Neuronal stem cell (in vitro differentiated cells): ENCODE data around the gene ANAPC4.

ENCODE experiments used
- DNase-seq: peaks from one replicate; pipeline ENCODE4 v3.0.0-alpha.2; 2013; ENCODE audit warnings: low spot score
- H2AFZ ChIP-seq: one replicate; pipeline ENCODE4 v1.6.1; 2013; ENCODE audit warnings: mild to moderate bottlenecking, low read length, inconsistent platforms
- H2AK5ac ChIP-seq: 2 replicates; pipeline ENCODE4 v1.6.1; 2013; ENCODE audit warnings: low read depth, mild to moderate bottlenecking, inconsistent platforms, low read length, moderate library complexity, mixed read lengths
- H2BK120ac ChIP-seq: 2 replicates; pipeline ENCODE4 v1.6.1; 2013; ENCODE audit warnings: low read depth, mild to moderate bottlenecking, inconsistent platforms, low read length, moderate library complexity, mixed read lengths
- H2BK12ac ChIP-seq: one replicate; pipeline ENCODE4 v1.6.1; 2013; ENCODE audit warnings: low read length, inconsistent platforms
- H2BK15ac ChIP-seq: 2 replicates; pipeline ENCODE4 v1.6.1; 2013; ENCODE audit warnings: mild to moderate bottlenecking, low read length, inconsistent platforms, mixed read lengths
- H2BK5ac ChIP-seq: one replicate; pipeline ENCODE4 v1.6.1; 2013; ENCODE audit warnings: inconsistent platforms, mild to moderate bottlenecking, low read length, moderate library complexity
- H3K14ac ChIP-seq: one replicate; pipeline ENCODE4 v1.6.1; 2013; ENCODE audit warnings: low read length, inconsistent platforms
- H3K18ac ChIP-seq: 2 replicates; pipeline ENCODE4 v1.6.1; 2013; ENCODE audit warnings: low read length, inconsistent platforms
- H3K23ac ChIP-seq: 2 replicates; pipeline ENCODE4 v1.6.1; 2013; ENCODE audit warnings: low read depth, mild to moderate bottlenecking, mixed read lengths, low read length, inconsistent platforms; ENCODE audit not compliant: poor library complexity
- H3K27ac ChIP-seq: replicated peaks from 3 replicates; pipeline ENCODE4 v1.5.1; 2013; ENCODE audit warnings: low read length, inconsistent platforms
- H3K27me3 ChIP-seq, 3 experiments: 2 replicates each; pipeline ENCODE4 v1.6.1; 2013; ENCODE audit warnings: low read length in 3 of 3, mild to moderate bottlenecking in 2 of 3, inconsistent platforms in 1 of 3, low read depth in 1 of 3, mixed read lengths in 1 of 3, moderate library complexity in 1 of 3; ENCODE audit not compliant: control insufficient read depth in 3 of 3, insufficient read depth in 3 of 3
- H3K36me3 ChIP-seq, 2 donors: replicated peaks in 1 of 2; 2 replicates each; pipeline ENCODE4 v1.6.1; 2013; ENCODE audit warnings: low read length in 2 of 2; ENCODE audit not compliant: control insufficient read depth in 2 of 2, insufficient read depth in 2 of 2
- H3K4ac ChIP-seq: 2 replicates; pipeline ENCODE4 v1.6.1; 2013; ENCODE audit warnings: inconsistent platforms, mild to moderate bottlenecking, low read length, moderate library complexity
- H3K4me1 ChIP-seq, 2 donors: 1 replicate in 1 of 2; 2 replicates in 1 of 2; pipeline ENCODE4 v1.6.1; 2013; ENCODE audit warnings: low read length in 2 of 2, low read depth in 1 of 2; ENCODE audit not compliant: control insufficient read depth in 2 of 2, insufficient read depth in 1 of 2
- H3K4me2 ChIP-seq: one replicate; pipeline ENCODE4 v1.6.1; 2013; ENCODE audit warnings: mild to moderate bottlenecking, low read length, inconsistent platforms; ENCODE audit not compliant: insufficient read depth, poor library complexity, severe bottlenecking
- H3K4me3 ChIP-seq, 2 donors: 2 replicates each; pipeline ENCODE4 v1.5.1; 2013; ENCODE audit warnings: low read length in 2 of 2, mild to moderate bottlenecking in 2 of 2, inconsistent platforms in 1 of 2, moderate library complexity in 1 of 2
- H3K79me1 ChIP-seq: one replicate; pipeline ENCODE4 v1.6.1; 2013; ENCODE audit warnings: low read depth, mild to moderate bottlenecking, inconsistent platforms, low read length, moderate library complexity
- H3K9ac ChIP-seq: one replicate; pipeline ENCODE4 v1.6.1; 2013; ENCODE audit warnings: mild to moderate bottlenecking, low read depth, low read length, inconsistent platforms; ENCODE audit not compliant: poor library complexity
- H3K9me3 ChIP-seq, 2 donors: replicated peaks in 1 of 2; 2 replicates each; pipeline versions ENCODE3 to v1.6.1; 2013; ENCODE audit warnings: low read length in 2 of 2, mild to moderate bottlenecking in 2 of 2, inconsistent platforms in 1 of 2, low read depth in 1 of 2, mixed read lengths in 1 of 2, moderate library complexity in 1 of 2; ENCODE audit not compliant: control insufficient read depth in 2 of 2, insufficient read depth in 1 of 2
- H4K8ac ChIP-seq: one replicate; pipeline ENCODE4 v1.6.1; 2013; ENCODE audit warnings: low read depth, mild to moderate bottlenecking, inconsistent platforms, low read length, moderate library complexity
- H4K91ac ChIP-seq: one replicate; pipeline ENCODE4 v1.6.1; 2013; ENCODE audit warnings: low read length, low read depth, mild to moderate bottlenecking, inconsistent platforms; ENCODE audit not compliant: poor library complexity
- WGBS, 2 donors: extraction: QIAGEN DNeasy Blood & Tissue Kit; methylation state at CpG; one replicate each; pipeline ENCODE4 v1.1.7; 2013; ENCODE audit warnings: missing lambda C conversion rate in 2 of 2, mixed read lengths in 1 of 2; ENCODE audit not compliant: insufficient read length in 2 of 2, insufficient replicate concordance in 1 of 2; ENCODE audit errors: extremely low coverage in 2 of 2; 5-methylcytosine and 5-hydroxymethylcytosine counted together

ANAPC4 gene

GRCh38 chr4:25421816-25422525 lies 44.9 kb downstream of the ANAPC4 start:
- Histone ChIP-seq H3K4ac (no peak overlapping the region), H3K18ac (no peak overlapping the region), H2BK15ac (no peak overlapping the region), H3K4me1 (no peaks in the 10 kb centered on the region), H3K27ac (no peak overlapping the region), H3K9me3 (no peaks in the 10 kb centered on the region), H4K8ac (no peak overlapping the region), H4K91ac (no peak overlapping the region), H3K36me3 (peaks cover 4 to 36% of the 10 kb centered on the region in 2 donors), H2AK5ac (no peak overlapping the region), H3K9ac (no peak overlapping the region), H2BK12ac (no peak overlapping the region), H3K14ac (no peak overlapping the region), H3K4me2 (no peak overlapping the region), H3K27me3 (no peaks in the 10 kb centered on the region), H2AFZ (no peak overlapping the region), H3K79me1 (no peaks in the 10 kb centered on the region), H2BK120ac (no peak overlapping the region), H3K23ac (no peak overlapping the region), H3K4me3 (no peak overlapping the region), H2BK5ac (no peak overlapping the region)
- DNase-seq: no peak
- WGBS, 2 donors: no CpG with 5 or more reads among the region's 5 CpGs

GRCh38 chr4:25423548-25423947 lies 46.5 kb downstream of the ANAPC4 start:
- no peak overlapping the region for H2BK12ac ChIP-seq
- H2AK5ac ChIP-seq: no peak overlapping the region
- H3K9ac ChIP-seq: no peak overlapping the region
- H3K18ac ChIP-seq: no peak overlapping the region
- H3K4me2 ChIP-seq: no peak overlapping the region
- no peak overlapping the region for H2BK5ac ChIP-seq
- no peaks in the 10 kb centered on the region for H3K4me1 ChIP-seq
- no peak overlapping the region for H3K27ac ChIP-seq
- WGBS, 2 donors: no CpG with 5 or more reads among the region's 1 CpG
- H3K9me3 ChIP-seq: no peaks in the 10 kb centered on the region
- H4K91ac ChIP-seq: no peak overlapping the region
- no peak overlapping the region for H3K14ac ChIP-seq
- no peak overlapping the region for H3K4me3 ChIP-seq
- H2BK15ac ChIP-seq: no peak overlapping the region
- H3K4ac ChIP-seq: no peak overlapping the region
- no peaks in the 10 kb centered on the region for H3K27me3 ChIP-seq
- peaks cover 1 to 20% of the 10 kb centered on the region in 2 donors for H3K36me3 ChIP-seq
- no peak overlapping the region for H4K8ac ChIP-seq
- peaks cover 1% of the 10 kb centered on the region for H3K79me1 ChIP-seq
- H2AFZ ChIP-seq: no peak overlapping the region
- no peak for DNase-seq
- no peak overlapping the region for H3K23ac ChIP-seq
- H2BK120ac ChIP-seq: no peak overlapping the region

GRCh38 chr4:25424539-25425228 lies 47.6 kb downstream of the ANAPC4 start:
- Histone ChIP-seq H3K4me3 (no peak overlapping the region), H2BK5ac (no peak overlapping the region), H3K9ac (no peak overlapping the region), H3K4me2 (no peak overlapping the region), H3K27me3 (no peaks in the 10 kb centered on the region), H2BK12ac (no peak overlapping the region), H3K4me1 (no peaks in the 10 kb centered on the region), H2BK15ac (no peak overlapping the region), H2AFZ (no peak overlapping the region), H3K9me3 (no peaks in the 10 kb centered on the region), H3K36me3 (peaks cover 0 to 8% of the 10 kb centered on the region in 2 donors), H3K27ac (no peak overlapping the region), H4K91ac (no peak overlapping the region), H3K4ac (no peak overlapping the region), H2AK5ac (no peak overlapping the region), H3K18ac (no peak overlapping the region), H3K23ac (no peak overlapping the region), H3K14ac (peak overlapping the region; percentile 66), H3K79me1 (peaks cover 1% of the 10 kb centered on the region), H4K8ac (no peak overlapping the region), H2BK120ac (no peak overlapping the region)
- no CpG with 5 or more reads among the region's 9 CpGs for WGBS, 2 donors
- DNase-seq: no peak

- Histone ChIP-seq H2BK5ac (no peak overlapping the region), H3K27ac (no peak overlapping the region), H4K8ac (no peak overlapping the region), H3K23ac (no peak overlapping the region), H3K14ac (no peak overlapping the region), H4K91ac (no peak overlapping the region), H3K9ac (no peak overlapping the region), H2BK12ac (no peak overlapping the region), H3K4me1 (no peaks in the 10 kb centered on the region), H3K4ac (no peak overlapping the region), H2AK5ac (no peak overlapping the region), H3K18ac (no peak overlapping the region), H3K4me3 (no peak overlapping the region), H2BK120ac (no peak overlapping the region), H2BK15ac (no peak overlapping the region), H3K9me3 (no peaks in the 10 kb centered on the region), H2AFZ (no peak overlapping the region), H3K79me1 (peaks cover 1% of the 10 kb centered on the region), H3K36me3 (peaks cover 0 to 8% of the 10 kb centered on the region in 2 donors), H3K27me3 (no peaks in the 10 kb centered on the region), H3K4me2 (no peak overlapping the region)
- whole genome bisulfite sequencing, 2 donors: no CpG with 5 or more reads among the region's 4 CpGs
- DNase-seq: no peak
These were observed 48.3 kb downstream of the ANAPC4 start for GRCh38 chr4:25425361-25425760.
